CD8-positive, alpha-beta memory T cell (primary cell): ENCODE measurements around the gene TMEM132E. TPM values are rescaled to one million over a fixed set of nuclear protein-coding genes. Genes with fewer than 3 reads are reported as not detected.

Experiments used
- CTCF ChIA-PET: fragments of 350-600 bp; sonication (Branson Sonifier 250); formaldehyde crosslinking; loops from one replicate; lab custom pipeline; 2021; ENCODE audit warnings: antibody characterized with exemption; lab: Charles Lee
- POLR2A ChIA-PET: fragments of 350-600 bp; sonication (Branson Sonifier 250); formaldehyde crosslinking; loops from one replicate; lab custom pipeline; 2021; ENCODE audit warnings: antibody characterized with exemption; lab: Charles Lee
- DNase-seq, 5 donors: peaks; one replicate each; pipeline versions ENCODE4 v3.0.0 to v3.0.0-alpha.2; 2020 to 2022; ENCODE audit warnings: mixed read lengths in 1 of 5
- H3K27ac ChIP-seq: one replicate; pipeline ENCODE4 v1.7.0; 2013; ENCODE audit warnings: low read depth, mild to moderate bottlenecking, low read length, moderate library complexity
- H3K27me3 ChIP-seq: 2 replicates; pipeline ENCODE4 v1.7.0; 2013; ENCODE audit warnings: low read length, mild to moderate bottlenecking; ENCODE audit not compliant: insufficient read depth, poor library complexity, severe bottlenecking
- H3K36me3 ChIP-seq: 2 replicates; pipeline ENCODE4 v1.7.0; 2013; ENCODE audit warnings: mild to moderate bottlenecking, low read length, moderate library complexity; ENCODE audit not compliant: insufficient read depth
- H3K4me1 ChIP-seq: 2 replicates; pipeline ENCODE4 v1.7.0; 2013; ENCODE audit warnings: mild to moderate bottlenecking, low read length, moderate library complexity; ENCODE audit not compliant: insufficient read depth
- H3K4me3 ChIP-seq: 2 replicates; pipeline ENCODE4 v1.7.0; 2013; ENCODE audit warnings: mild to moderate bottlenecking, low read length
- H3K9me3 ChIP-seq: 2 replicates; pipeline ENCODE4 v1.7.0; 2013; ENCODE audit warnings: mild to moderate bottlenecking, low read length
- H3K27ac Mint-ChIP-seq, 8 donors: one replicate each; pipeline ENCODE4 v1.8.0; 2020 to 2021; ENCODE audit warnings: mixed read lengths in 8 of 8, mild to moderate bottlenecking in 6 of 8, inconsistent platforms in 3 of 8, moderate library complexity in 3 of 8
- H3K27me3 Mint-ChIP-seq, 2 donors: one replicate each; pipeline ENCODE4 v1.8.0; 2020 to 2021; ENCODE audit warnings: mixed read lengths in 2 of 2, mild to moderate bottlenecking in 1 of 2, moderate library complexity in 1 of 2
- H3K36me3 Mint-ChIP-seq, 3 donors: one replicate each; pipeline ENCODE4 v1.8.0; 2020 to 2021; ENCODE audit warnings: mixed read lengths in 3 of 3, inconsistent platforms in 1 of 3, mild to moderate bottlenecking in 1 of 3
- H3K4me1 Mint-ChIP-seq, 3 donors: one replicate each; pipeline ENCODE4 v1.8.0; 2020 to 2021; ENCODE audit warnings: mixed read lengths in 3 of 3, inconsistent platforms in 1 of 3, mild to moderate bottlenecking in 1 of 3
- H3K4me3 Mint-ChIP-seq, 7 donors: one replicate each; pipeline ENCODE4 v1.8.0; 2020 to 2021; ENCODE audit warnings: mixed read lengths in 7 of 7, mild to moderate bottlenecking in 6 of 7, moderate library complexity in 4 of 7, inconsistent platforms in 2 of 7
- H3K9me3 Mint-ChIP-seq, 5 donors: one replicate each; pipeline ENCODE4 v1.8.0; 2020 to 2022; ENCODE audit warnings: mixed read lengths in 5 of 5, mild to moderate bottlenecking in 3 of 5, moderate library complexity in 2 of 5, inconsistent platforms in 1 of 5
- polyA plus RNA-seq: library from polyadenylated mRNA; unstranded; fragments of 300-500 nt; fragmentation: Illumina TruSeq; gene quantifications from one replicate; pipeline ENCODE4 v1.2.3, GENCODE V29; 2021
- total RNA-seq, 2 experiments: library from RNA; stranded (reverse); gene quantifications; one replicate each; pipeline ENCODE4 v1.2.3, GENCODE V29; 2021

TMEM132E gene
- total and polyA plus RNA-seq, 3 experiments from 2014 or later: 0.24 TPM; not detected in 2

- no peak overlapping the region for H3K4me3 ChIP-seq
- no peak overlapping the region for H3K4me3 Mint-ChIP-seq
- no peaks in the 10 kb centered on the region for H3K36me3 Mint-ChIP-seq
- H3K36me3 ChIP-seq: no peaks in the 10 kb centered on the region
- POLR2A ChIA-PET: no interaction called here
- DNase-seq: no peak
- H3K9me3 ChIP-seq: no peaks in the 10 kb centered on the region
- H3K27ac Mint-ChIP-seq: no peak overlapping the region
- H3K4me1 Mint-ChIP-seq: no peaks in the 10 kb centered on the region
- CTCF ChIA-PET: interaction anchor here (1.1 kb wide), 1 partner anchor 17 kb away, joined by 4 read pairs; no protein-coding TSS in a partner anchor
- H3K9me3 Mint-ChIP-seq: no peaks in the 10 kb centered on the region
- H3K27me3 Mint-ChIP-seq: peaks cover 19 to 35% of the 10 kb centered on the region in 2 donors
- H3K4me1 ChIP-seq: no peaks in the 10 kb centered on the region
- H3K27me3 ChIP-seq: peaks cover 3% of the 10 kb centered on the region
- H3K27ac ChIP-seq: no peak overlapping the region
Measured at GRCh38 chr17:34654276-34654880, 75.0 kb downstream of the TMEM132E start.

GRCh38 chr17:34654881-34655276 lies 75.5 kb downstream of the TMEM132E start:
- no peaks in the 10 kb centered on the region for H3K9me3 Mint-ChIP-seq
- Histone ChIP-seq H3K27me3 (peaks cover 3% of the 10 kb centered on the region), H3K4me3 (no peak overlapping the region), H3K27ac (no peak overlapping the region), H3K9me3 (no peaks in the 10 kb centered on the region), H3K36me3 (no peaks in the 10 kb centered on the region), H3K4me1 (no peaks in the 10 kb centered on the region)
- H3K36me3 Mint-ChIP-seq: no peaks in the 10 kb centered on the region
- no peak for DNase-seq
- no peak overlapping the region for H3K4me3 Mint-ChIP-seq
- no peaks in the 10 kb centered on the region for H3K4me1 Mint-ChIP-seq
- H3K27ac Mint-ChIP-seq: no peak overlapping the region
- ChIA-PET CTCF (no interaction called here), POLR2A (no interaction called here)
- peaks cover 19 to 37% of the 10 kb centered on the region in 2 donors for H3K27me3 Mint-ChIP-seq

- CTCF ChIA-PET: no interaction called here
- Histone ChIP-seq H3K36me3 (no peaks in the 10 kb centered on the region), H3K4me3 (no peak overlapping the region), H3K4me1 (no peaks in the 10 kb centered on the region), H3K27me3 (peaks cover 3% of the 10 kb centered on the region), H3K9me3 (no peaks in the 10 kb centered on the region), H3K27ac (no peak overlapping the region)
- no peak overlapping the region for H3K27ac Mint-ChIP-seq
- no peak for DNase-seq
- H3K4me1 Mint-ChIP-seq: no peaks in the 10 kb centered on the region
- POLR2A ChIA-PET: no interaction called here
- H3K9me3 Mint-ChIP-seq: no peaks in the 10 kb centered on the region
- H3K27me3 Mint-ChIP-seq: peaks cover 17 to 33% of the 10 kb centered on the region in 2 donors
- H3K4me3 Mint-ChIP-seq: no peak overlapping the region
- no peaks in the 10 kb centered on the region for H3K36me3 Mint-ChIP-seq
Measured at GRCh38 chr17:34656801-34657200, 77.4 kb downstream of the TMEM132E start.

- POLR2A ChIA-PET: no interaction called here
- H3K27me3 Mint-ChIP-seq: peaks cover 11 to 17% of the 10 kb centered on the region in 2 donors
- H3K9me3 Mint-ChIP-seq: no peaks in the 10 kb centered on the region
- Histone ChIP-seq H3K4me3 (no peak overlapping the region), H3K27ac (no peak overlapping the region), H3K9me3 (no peaks in the 10 kb centered on the region), H3K27me3 (no peaks in the 10 kb centered on the region), H3K36me3 (no peaks in the 10 kb centered on the region), H3K4me1 (no peaks in the 10 kb centered on the region)
- DNase-seq: no peak
- no peak overlapping the region for H3K27ac Mint-ChIP-seq
- CTCF ChIA-PET: interaction anchor here (0.7 kb wide), 2 partner anchors 10 to 17 kb away, joined by 3 read pairs; no protein-coding TSS in a partner anchor
- H3K4me3 Mint-ChIP-seq: no peak overlapping the region
- no peaks in the 10 kb centered on the region for H3K4me1 Mint-ChIP-seq
- H3K36me3 Mint-ChIP-seq: no peaks in the 10 kb centered on the region
Measured at GRCh38 chr17:34658811-34659560, 79.6 kb downstream of the TMEM132E start.

GRCh38 chr17:34663714-34664113 lies 84.3 kb downstream of the TMEM132E start:
- no peak overlapping the region for H3K27ac ChIP-seq
- Mint-ChIP-seq H3K4me1 (peaks cover 0 to 4% (median 4%) of the 10 kb centered on the region in 3 donors), H3K4me3 (no peak overlapping the region), H3K27me3 (peaks cover 3 to 32% of the 10 kb centered on the region in 2 donors), H3K36me3 (no peaks in the 10 kb centered on the region), H3K9me3 (no peaks in the 10 kb centered on the region), H3K27ac (no peak overlapping the region)
- no peaks in the 10 kb centered on the region for H3K36me3 ChIP-seq
- H3K4me1 ChIP-seq: peaks cover 4% of the 10 kb centered on the region
- H3K27me3 ChIP-seq: no peaks in the 10 kb centered on the region
- ChIA-PET CTCF (no interaction called here), POLR2A (no interaction called here)
- no peak overlapping the region for H3K4me3 ChIP-seq
- H3K9me3 ChIP-seq: no peaks in the 10 kb centered on the region
- DNase-seq: no peak

GRCh38 chr17:34665150-34665806 lies 85.9 kb downstream of the TMEM132E start:
- DNase-seq: no peak
- Mint-ChIP-seq H3K4me3 (no peak overlapping the region), H3K27ac (no peak overlapping the region), H3K36me3 (no peaks in the 10 kb centered on the region), H3K9me3 (no peaks in the 10 kb centered on the region), H3K4me1 (peaks cover 0 to 4% (median 4%) of the 10 kb centered on the region in 3 donors), H3K27me3 (peaks cover 3 to 44% of the 10 kb centered on the region in 2 donors)
- Histone ChIP-seq H3K27ac (no peak overlapping the region), H3K27me3 (no peaks in the 10 kb centered on the region), H3K4me3 (no peak overlapping the region), H3K9me3 (no peaks in the 10 kb centered on the region), H3K4me1 (peaks cover 4% of the 10 kb centered on the region), H3K36me3 (no peaks in the 10 kb centered on the region)
- CTCF ChIA-PET: no interaction called here
- POLR2A ChIA-PET: no interaction called here

- H3K36me3 ChIP-seq: no peaks in the 10 kb centered on the region
- Mint-ChIP-seq H3K4me1 (peaks cover 0 to 4% (median 4%) of the 10 kb centered on the region in 3 donors), H3K27me3 (peaks cover 3 to 45% of the 10 kb centered on the region in 2 donors)
Measured at GRCh38 chr17:34665819-34666763, 86.7 kb downstream of the TMEM132E start.

More at GRCh38 chr17:34665819-34666763, 86.7 kb downstream of the TMEM132E start:
- Histone ChIP-seq H3K27ac (no peak overlapping the region), H3K27me3 (no peaks in the 10 kb centered on the region), H3K9me3 (no peaks in the 10 kb centered on the region), H3K4me3 (no peak overlapping the region), H3K4me1 (peaks cover 4% of the 10 kb centered on the region)
- Mint-ChIP-seq H3K36me3 (no peaks in the 10 kb centered on the region), H3K4me3 (no peak overlapping the region), H3K9me3 (no peaks in the 10 kb centered on the region), H3K27ac (no peak overlapping the region)
- ChIA-PET POLR2A (no interaction called here), CTCF (no interaction called here)
- DNase-seq: no peak
